HT-29 (cell line): ENCODE data around the gene CDK5. TPM values are rescaled to one million over a fixed set of nuclear protein-coding genes. Genes with fewer than 3 reads are reported as not detected.
"Not testable (repeated sequence)": the region's sequence is repeated elsewhere in the genome, so short reads cannot be mapped to it uniquely, and the experiment has no call there.

Source experiments
- DNase-seq: peaks from one replicate; pipeline ENCODE4 v3.0.0-alpha.2; 2015; ENCODE audit warnings: low spot score
- total RNA-seq: library from RNA; depleted of rRNA; stranded (reverse); fragments of >200 nt; shearing (Covaris generic); gene quantifications from 2 replicates; pipeline ENCODE4 v1.2.3, GENCODE V29; 2014

CDK5 gene
- total RNA-seq, 1 experiment from 2014 or later, result 62.6 TPM

DNA sequence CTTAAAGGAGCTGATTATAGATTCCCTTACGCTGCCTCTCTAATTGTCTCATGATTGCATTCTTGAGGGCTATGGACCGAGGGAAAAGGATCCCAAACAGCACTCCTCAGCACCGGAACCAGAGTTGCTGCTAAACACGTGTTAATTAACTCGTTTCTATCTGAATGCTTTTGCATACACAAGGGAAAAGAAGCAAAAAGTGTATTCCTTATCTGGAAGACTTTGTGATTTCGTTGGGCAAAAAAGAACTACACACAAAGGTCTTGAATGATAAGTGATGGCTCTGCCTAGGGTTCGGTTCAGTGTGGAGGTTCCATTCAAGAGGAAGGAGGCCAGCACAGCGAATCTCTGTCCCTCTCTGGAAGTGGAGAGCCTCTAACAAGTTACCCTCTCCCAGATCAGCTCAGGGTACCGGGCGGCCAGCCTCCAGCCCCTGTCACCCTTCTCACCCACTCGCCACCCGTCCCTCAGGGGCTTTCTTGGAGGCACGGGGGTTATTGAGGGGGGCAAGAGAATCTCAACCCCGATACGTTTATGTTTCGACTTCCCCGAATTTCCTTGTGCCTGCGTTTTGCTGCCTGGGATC, 1.2 kb upstream of the CDK5 start:
- DNase-seq, result peak; percentile 78

DNA sequence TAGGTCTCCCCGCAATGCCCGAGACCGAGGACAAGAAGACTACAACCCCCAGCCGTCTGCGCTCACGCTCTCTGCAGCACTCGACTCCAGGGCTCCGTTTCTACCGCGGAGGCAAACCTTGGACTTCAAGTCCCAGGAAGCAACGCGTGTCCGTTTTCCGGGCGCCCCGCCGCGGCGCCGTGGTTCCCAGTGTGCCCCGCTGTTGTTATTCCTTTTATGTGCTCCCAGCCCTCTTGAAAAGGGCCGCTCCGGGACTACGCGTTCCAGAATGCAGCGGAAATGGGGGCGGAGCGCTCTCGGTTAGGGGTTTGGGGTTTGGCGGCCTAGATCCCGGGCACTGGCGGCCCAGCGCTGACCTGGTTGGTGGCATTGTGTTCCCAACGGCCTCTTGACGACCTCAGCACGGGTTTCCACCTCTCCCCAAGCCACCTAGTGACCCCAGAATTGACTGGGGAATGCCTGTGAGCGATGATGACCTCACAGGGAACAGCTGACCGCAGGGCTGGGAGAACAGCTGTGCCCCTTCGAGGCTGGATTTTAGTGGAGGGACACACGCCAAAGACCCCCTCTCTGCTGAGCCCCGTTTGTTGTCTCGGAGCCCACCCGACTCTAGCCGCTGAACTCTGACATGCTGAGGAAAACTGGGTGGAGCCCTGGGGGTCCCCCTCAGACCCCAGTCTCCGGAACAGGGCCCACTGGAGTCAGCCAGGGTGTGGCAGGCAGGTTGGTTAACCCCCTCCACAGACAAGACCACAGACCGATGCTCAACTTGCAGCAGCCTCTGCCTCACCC, 488 bp upstream of the CDK5 start:
- DNase-seq, result peak; percentile 100

GRCh38 chr7:151056666-151057505, 811 bp downstream of the CDK5 start:
- DNase-seq, result no peak

GRCh38 chr7:151056283-151056665, 1.4 kb downstream of the CDK5 start:
- DNase-seq, result no peak

DNA sequence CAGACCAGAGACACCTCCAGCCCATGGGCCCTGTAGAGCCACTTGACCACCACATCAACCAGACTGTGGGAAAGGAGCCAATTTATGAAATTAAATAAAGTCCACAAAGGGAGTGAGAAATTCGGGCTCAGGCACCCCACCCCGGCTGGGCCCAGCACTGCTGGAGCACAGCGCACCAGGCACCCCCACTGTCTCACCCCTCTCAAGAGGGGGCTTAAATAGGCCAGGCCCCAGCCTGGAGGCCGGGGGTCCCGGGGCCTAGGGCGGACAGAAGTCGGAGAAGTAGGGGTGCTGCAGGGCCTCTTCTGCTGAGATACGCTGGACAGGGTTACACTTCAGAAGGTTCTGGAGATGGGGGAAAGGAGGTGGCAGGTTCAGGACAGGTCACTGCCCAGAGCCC, 3.9 kb downstream of the CDK5 start:
- DNase-seq, result no peak

GRCh38 chr7:151053096-151053495, 4.6 kb downstream of the CDK5 start:
- no peak for DNase-seq

GRCh38 chr7:151051108-151051507, 6.6 kb downstream of the CDK5 start:
- DNase-seq, result no peak

DNA sequence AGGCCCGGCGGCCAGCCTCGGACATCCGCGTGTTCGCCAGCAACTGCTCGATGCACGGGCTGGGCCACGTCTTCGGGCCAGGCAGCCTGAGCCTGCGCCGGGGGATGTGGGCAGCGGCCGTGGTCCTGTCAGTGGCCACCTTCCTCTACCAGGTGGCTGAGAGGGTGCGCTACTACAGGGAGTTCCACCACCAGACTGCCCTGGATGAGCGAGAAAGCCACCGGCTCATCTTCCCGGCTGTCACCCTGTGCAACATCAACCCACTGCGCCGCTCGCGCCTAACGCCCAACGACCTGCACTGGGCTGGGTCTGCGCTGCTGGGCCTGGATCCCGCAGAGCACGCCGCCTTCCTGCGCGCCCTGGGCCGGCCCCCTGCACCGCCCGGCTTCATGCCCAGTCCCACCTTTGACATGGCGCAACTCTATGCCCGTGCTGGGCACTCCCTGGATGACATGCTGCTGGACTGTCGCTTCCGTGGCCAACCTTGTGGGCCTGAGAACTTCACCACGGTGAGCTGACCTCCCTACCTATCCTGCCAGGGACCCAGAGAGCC, 8.7 kb downstream of the CDK5 start:
- DNase-seq, result no peak

GRCh38 chr7:151047976-151048815, 9.5 kb downstream of the CDK5 start, which contains the start of gene ASIC3:
Gene ASIC3 (plus strand): TSS chr7:151048531. CDS start chr7:151048886, 355 bp downstream.
- no peak for DNase-seq

GRCh38 chr7:151046603-151047573, 10.8 kb downstream of the CDK5 start:
- DNase-seq, result peak; percentile 60

GRCh38 chr7:151045967-151046366, 11.7 kb downstream of the CDK5 start:
- DNase-seq, result no peak

DNA sequence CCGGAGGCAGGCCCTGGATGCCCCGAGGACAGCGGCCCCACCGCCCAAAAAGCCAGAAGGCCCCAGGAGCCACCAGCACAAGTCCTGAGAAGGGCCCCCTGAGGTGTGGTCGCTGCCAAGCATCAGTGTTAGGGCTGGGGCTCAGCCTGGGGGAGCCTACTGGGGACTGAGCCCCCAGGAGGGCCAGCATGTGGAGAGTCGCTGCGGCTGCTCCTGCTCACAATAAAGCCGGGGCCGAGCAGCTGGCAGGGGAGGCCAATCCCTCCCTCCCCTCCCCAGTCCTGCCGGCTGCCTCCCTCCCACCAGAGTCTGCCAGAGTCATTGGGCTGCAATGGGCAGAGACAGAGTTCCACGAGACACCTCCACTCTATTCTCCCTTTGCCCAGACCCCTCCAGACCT, 12.4 kb downstream of the CDK5 start:
- no peak for DNase-seq

DNA sequence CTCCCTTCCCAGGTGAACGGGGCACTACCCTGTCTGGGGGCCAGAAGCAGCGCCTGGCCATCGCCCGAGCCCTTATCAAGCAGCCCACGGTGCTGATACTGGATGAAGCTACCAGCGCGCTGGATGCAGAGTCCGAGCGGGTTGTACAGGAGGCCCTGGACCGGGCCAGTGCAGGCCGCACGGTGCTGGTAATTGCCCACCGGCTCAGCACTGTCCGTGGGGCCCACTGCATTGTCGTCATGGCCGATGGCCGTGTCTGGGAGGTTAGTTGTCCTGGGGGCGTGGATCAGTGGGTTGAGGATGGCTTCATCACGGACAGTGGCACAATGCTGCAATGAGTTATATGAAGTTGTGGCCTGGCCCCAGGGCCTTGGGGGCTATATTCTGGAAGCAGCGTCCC, 13.7 kb downstream of the CDK5 start:
- no peak for DNase-seq

DNA sequence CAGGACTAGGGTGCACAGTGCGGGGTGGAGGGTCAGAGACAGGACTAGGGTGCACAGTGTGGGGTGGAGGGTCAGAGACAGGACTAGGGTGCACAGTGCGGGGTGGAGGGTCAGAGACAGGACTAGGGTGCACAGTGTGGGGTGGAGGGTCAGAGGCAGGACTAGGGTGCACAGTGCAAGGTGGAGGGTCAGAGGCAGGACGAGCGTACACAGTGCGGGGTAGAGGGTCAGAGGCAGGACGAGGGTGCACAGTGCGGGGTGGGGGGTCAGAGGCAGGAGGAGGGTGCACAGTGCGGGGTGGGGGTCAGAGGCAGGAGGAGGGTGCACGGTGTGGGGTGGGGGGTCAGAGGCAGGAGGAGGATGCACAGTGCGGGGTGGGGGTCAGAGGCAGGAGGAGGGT, 14.2 kb downstream of the CDK5 start:
- not testable (repeated sequence) for DNase-seq

GRCh38 chr7:151040616-151041375, 16.9 kb downstream of the CDK5 start:
- no peak for DNase-seq

- DNase-seq, result no peak
Observed at GRCh38 chr7:151039850-151040548, 17.7 kb downstream of the CDK5 start.

DNA sequence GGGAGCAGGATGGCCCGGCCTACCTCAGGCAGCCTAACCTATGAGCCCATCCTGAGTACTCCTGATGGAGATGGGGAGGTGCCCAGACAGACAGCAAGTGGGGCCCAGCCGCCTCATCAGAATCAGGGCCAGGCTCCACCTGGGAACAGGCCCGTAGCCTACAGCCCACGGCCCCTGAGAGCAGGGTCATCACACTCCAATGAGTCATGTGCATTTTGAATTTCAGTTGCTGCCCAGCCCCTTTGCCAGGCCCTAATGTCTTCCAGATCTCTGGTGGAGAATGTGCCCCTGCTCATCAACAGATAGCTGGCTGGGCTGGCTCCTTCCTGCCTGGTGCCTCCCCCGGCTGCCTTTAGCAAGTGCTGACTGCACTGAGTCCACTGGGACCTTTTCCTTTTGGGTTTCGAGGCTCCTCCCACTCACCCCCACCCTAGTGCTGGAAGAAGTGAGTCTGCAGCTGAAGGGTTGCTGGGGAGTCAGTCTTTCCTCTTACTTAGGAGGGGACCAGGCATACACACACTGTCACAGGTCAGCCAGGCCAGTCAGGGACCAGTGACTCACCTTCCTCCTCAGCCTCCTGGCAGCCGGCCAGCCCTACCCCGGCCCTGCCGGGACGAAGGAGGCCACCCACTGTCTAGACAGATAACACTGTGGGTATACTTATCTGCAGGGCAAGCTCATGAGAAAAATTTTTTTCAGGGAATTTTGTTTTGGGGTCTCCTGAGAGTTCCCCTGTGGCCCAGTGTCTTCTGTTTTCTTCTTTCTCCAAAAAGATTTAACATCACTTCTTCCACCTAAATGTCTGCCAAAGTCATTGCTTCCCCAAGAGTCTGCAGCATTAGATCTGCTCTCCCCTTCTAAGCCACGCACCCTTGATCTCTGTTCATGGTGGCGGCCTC, 18.5 kb downstream of the CDK5 start:
- DNase-seq, result peak; percentile 95
